Tibial nerve (tissue), 4 donors: Measurements from ENCODE around the gene SLC20A1. TPM values are rescaled to one million over a fixed set of nuclear protein-coding genes. Genes with fewer than 3 reads are reported as not detected.

Source experiments
- DNase-seq, 2 donors: peaks; one replicate each; pipeline ENCODE4 v3.0.0-alpha.2; 2019; ENCODE audit warnings: low spot score in 2 of 2
- H3K27ac ChIP-seq, 4 donors: fragments of 200-600 bp; sonication (generic) in 3 of 4; one replicate each; pipeline ENCODE4 v1.5.1; 2017 to 2019; ENCODE audit warnings: mild to moderate bottlenecking in 1 of 4
- H3K27me3 ChIP-seq, 2 donors: fragments of 200-600 bp; sonication (generic) in 1 of 2; one replicate each; pipeline versions ENCODE4 v1.5.1 to v1.6.0; 2017 to 2019
- H3K36me3 ChIP-seq, 3 donors: fragments of 200-600 bp; sonication (generic); one replicate each; pipeline ENCODE4 v1.5.1; 2018 to 2019
- H3K4me1 ChIP-seq, 4 donors: fragments of 200-600 bp; sonication (generic) in 3 of 4; one replicate each; pipeline ENCODE4 v1.5.1; 2017 to 2019
- H3K4me3 ChIP-seq, 4 donors: fragments of 200-600 bp; sonication (generic) in 3 of 4; one replicate each; pipeline ENCODE4 v1.5.1; 2017 to 2019; ENCODE audit warnings: mild to moderate bottlenecking in 1 of 4, moderate library complexity in 1 of 4
- H3K9me3 ChIP-seq, 4 donors: fragments of 200-600 bp; sonication (generic) in 3 of 4; one replicate each; pipeline ENCODE4 v1.5.1; 2017 to 2019
- EP300 ChIP-seq, 2 donors: sonication (generic); formaldehyde crosslinking; IDR thresholded peaks; one replicate each; pipeline ENCODE4 v1.6.1; 2017; ENCODE audit warnings: antibody characterized with exemption in 2 of 2, mild to moderate bottlenecking in 1 of 2
- POLR2A ChIP-seq, 2 donors: fragments of 450-650 bp; IDR thresholded peaks; one replicate each; pipeline ENCODE4 v1.6.1; 2017; ENCODE audit warnings: antibody characterized with exemption in 2 of 2, mild to moderate bottlenecking in 2 of 2, moderate library complexity in 2 of 2
- WGBS, 2 donors: methylation state at CpG; one replicate each; pipeline ENCODE4 v1.1.5; 2018; 5-methylcytosine and 5-hydroxymethylcytosine counted together
- total RNA-seq, 4 donors: library from RNA; depleted of rRNA; stranded (reverse); fragments of >200 nt; gene quantifications; one replicate each; pipeline ENCODE4 v1.1.0, GENCODE V29; 2016
- TF ChIP-seq, protein P1 (sequence below), 5 experiments: fragments of 200-600 bp in 3 of 5; fragments of 450-650 bp in 2 of 5; sonication (generic) in 3 of 5; IDR thresholded peaks; one replicate each; pipeline ENCODE4 v1.5.1; 2016 to 2019; ENCODE audit warnings: antibody characterized with exemption in 5 of 5, mild to moderate bottlenecking in 3 of 5, moderate library complexity in 2 of 5

SLC20A1 gene
- total RNA-seq, 4 donors from 2014 or later: 19.3 to 50.5 (median 32.8) TPM

GRCh38 chr2:112626604-112627059 lies 19.1 kb upstream of the SLC20A1 start:
- Histone ChIP-seq H3K36me3 (no peaks in the 10 kb centered on the region), H3K4me3 (peak overlapping the region in 1 of 4 donors; percentile 9), H3K27ac (peak overlapping the region; percentile 6 to 78 (median 34)), H3K9me3 (no peaks in the 10 kb centered on the region), H3K4me1 (peaks cover 0 to 33% (median 15%) of the 10 kb centered on the region in 4 donors), H3K27me3 (no peaks in the 10 kb centered on the region)
- no peak for TF ChIP-seq EP300 (IDR thresholded peaks at IDR 0.05)
- TF ChIP-seq, protein P1, sequence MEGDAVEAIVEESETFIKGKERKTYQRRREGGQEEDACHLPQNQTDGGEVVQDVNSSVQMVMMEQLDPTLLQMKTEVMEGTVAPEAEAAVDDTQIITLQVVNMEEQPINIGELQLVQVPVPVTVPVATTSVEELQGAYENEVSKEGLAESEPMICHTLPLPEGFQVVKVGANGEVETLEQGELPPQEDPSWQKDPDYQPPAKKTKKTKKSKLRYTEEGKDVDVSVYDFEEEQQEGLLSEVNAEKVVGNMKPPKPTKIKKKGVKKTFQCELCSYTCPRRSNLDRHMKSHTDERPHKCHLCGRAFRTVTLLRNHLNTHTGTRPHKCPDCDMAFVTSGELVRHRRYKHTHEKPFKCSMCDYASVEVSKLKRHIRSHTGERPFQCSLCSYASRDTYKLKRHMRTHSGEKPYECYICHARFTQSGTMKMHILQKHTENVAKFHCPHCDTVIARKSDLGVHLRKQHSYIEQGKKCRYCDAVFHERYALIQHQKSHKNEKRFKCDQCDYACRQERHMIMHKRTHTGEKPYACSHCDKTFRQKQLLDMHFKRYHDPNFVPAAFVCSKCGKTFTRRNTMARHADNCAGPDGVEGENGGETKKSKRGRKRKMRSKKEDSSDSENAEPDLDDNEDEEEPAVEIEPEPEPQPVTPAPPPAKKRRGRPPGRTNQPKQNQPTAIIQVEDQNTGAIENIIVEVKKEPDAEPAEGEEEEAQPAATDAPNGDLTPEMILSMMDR (IDR thresholded peaks at IDR 0.05): peak; percentile 60 to 84 (median 77)
- DNase-seq: peak in 1 of 2 donors; percentile 52
- 9 to 23% methylated on average over 6 to 7 of the region's 7 CpGs for WGBS, 2 donors

- no peaks in the 10 kb centered on the region for H3K9me3 ChIP-seq
- DNase-seq: peak in 1 of 2 donors; percentile 61
- 38 to 39% methylated on average over 10 of the region's 10 CpGs for WGBS, 2 donors
- H3K27ac ChIP-seq: peak overlapping the region; percentile 6 to 78 (median 34)
- no peaks in the 10 kb centered on the region for H3K27me3 ChIP-seq
- TF ChIP-seq EP300 (IDR thresholded peaks at IDR 0.05) (peak in 1 of 2 donors; percentile 59), POLR2A (IDR thresholded peaks at IDR 0.05) (no peak)
- TF ChIP-seq, protein P1 (IDR thresholded peaks at IDR 0.05): no peak
- peaks cover 0 to 33% (median 17%) of the 10 kb centered on the region in 4 donors for H3K4me1 ChIP-seq
- H3K36me3 ChIP-seq: no peaks in the 10 kb centered on the region
- no peak overlapping the region for H3K4me3 ChIP-seq
These were observed 18.4 kb upstream of the SLC20A1 start for GRCh38 chr2:112627060-112628040.

DNA sequence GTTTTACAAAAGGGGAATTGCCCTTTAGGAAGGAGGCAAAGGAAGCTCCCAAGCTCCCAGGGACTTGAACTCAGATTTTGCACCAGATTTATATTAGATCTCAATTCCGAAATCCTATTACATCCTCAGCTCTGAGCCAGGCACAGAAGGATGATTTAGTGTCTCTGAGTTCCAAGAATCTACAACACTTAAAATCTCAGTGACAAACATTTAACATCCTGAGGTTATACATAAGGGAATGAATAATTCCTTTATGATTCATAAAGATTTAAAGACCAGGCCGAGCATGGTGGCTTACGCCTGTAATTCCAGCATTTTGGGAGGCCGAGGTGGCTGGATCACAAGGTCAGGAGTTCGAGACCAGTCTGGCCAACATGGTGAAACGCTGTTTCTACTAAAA lies 16.5 kb upstream of the SLC20A1 start:
- TF ChIP-seq EP300 (IDR thresholded peaks at IDR 0.05) (no peak), POLR2A (IDR thresholded peaks at IDR 0.05) (no peak)
- TF ChIP-seq, protein P1 (IDR thresholded peaks at IDR 0.05): no peak
- no peaks in the 10 kb centered on the region for H3K36me3 ChIP-seq
- peaks cover 0 to 33% (median 17%) of the 10 kb centered on the region in 4 donors for H3K4me1 ChIP-seq
- no peak overlapping the region for H3K4me3 ChIP-seq
- no peak overlapping the region for H3K27ac ChIP-seq
- H3K9me3 ChIP-seq: no peaks in the 10 kb centered on the region
- no peaks in the 10 kb centered on the region for H3K27me3 ChIP-seq
- DNase-seq: no peak
- 82 to 96% methylated on average over 6 of the region's 6 CpGs for WGBS, 2 donors

DNA sequence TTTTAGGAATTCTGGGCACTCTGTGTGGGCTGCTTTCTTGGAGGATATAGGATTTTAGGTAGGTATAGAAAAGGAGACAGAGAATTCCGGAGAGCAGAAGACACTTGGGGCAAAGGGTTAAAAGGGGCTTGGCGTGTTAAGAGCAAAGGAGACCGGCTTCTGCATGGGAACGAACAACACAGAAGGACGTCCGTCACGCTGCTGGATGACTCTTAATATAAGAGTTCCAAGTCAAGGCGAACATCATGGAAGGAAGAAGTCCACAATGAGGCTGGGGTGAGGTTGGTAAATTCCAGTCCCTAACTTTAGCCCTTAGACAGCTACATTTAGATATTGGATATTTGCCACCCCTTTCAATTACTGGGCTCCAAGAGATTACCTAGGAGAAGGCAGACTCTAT lies 15.9 kb upstream of the SLC20A1 start:
- Histone ChIP-seq H3K27me3 (no peaks in the 10 kb centered on the region), H3K36me3 (no peaks in the 10 kb centered on the region), H3K4me1 (peaks cover 0 to 33% (median 17%) of the 10 kb centered on the region in 4 donors), H3K9me3 (no peaks in the 10 kb centered on the region), H3K4me3 (no peak overlapping the region), H3K27ac (no peak overlapping the region)
- TF ChIP-seq POLR2A (IDR thresholded peaks at IDR 0.05) (no peak), EP300 (IDR thresholded peaks at IDR 0.05) (no peak)
- TF ChIP-seq, protein P1 (IDR thresholded peaks at IDR 0.05): no peak
- DNase-seq: no peak
- 66% methylated on average over 8 of the region's 8 CpGs for WGBS, 2 donors

GRCh38 chr2:112630268-112630667 lies 15.5 kb upstream of the SLC20A1 start:
- WGBS, 2 donors: 54% methylated on average over 4 of the region's 4 CpGs
- DNase-seq: no peak
- Histone ChIP-seq H3K9me3 (no peaks in the 10 kb centered on the region), H3K4me3 (no peak overlapping the region), H3K36me3 (no peaks in the 10 kb centered on the region), H3K27me3 (no peaks in the 10 kb centered on the region), H3K4me1 (peaks cover 0 to 33% (median 17%) of the 10 kb centered on the region in 4 donors), H3K27ac (no peak overlapping the region)
- TF ChIP-seq POLR2A (IDR thresholded peaks at IDR 0.05) (no peak), EP300 (IDR thresholded peaks at IDR 0.05) (no peak)
- TF ChIP-seq, protein P1 (IDR thresholded peaks at IDR 0.05): no peak
